ENCODE results near the gene FNDC10. TPM values are rescaled to one million over a fixed set of nuclear protein-coding genes. Genes with fewer than 3 reads are reported as not detected.
A peak's percentile ranks its signal among the peaks of the same experiment; 100 is the strongest.

Gene FNDC10
- total RNA-seq, 4 donors from 2014 or later = 1.5 to 4.6 (median 3.7) TPM

GRCh38 chr1:1627829-1628753, 28.2 kb upstream of the FNDC10 start:
- peak overlapping the region in 1 of 4 donors; percentile 0 for H3K4me3 ChIP-seq
- H3K27me3 ChIP-seq = peaks cover 29% of the 10 kb centered on the region
- peaks cover 6 to 29% (median 27%) of the 10 kb centered on the region in 4 donors for H3K4me1 ChIP-seq
- WGBS, 2 donors (ENCODE audit: low coverage in 1 of 2) = 92% methylated on average over 42 of the region's 53 CpGs; no CpG with 5 or more reads in 1 of the 2 donors
- intact Hi-C loops (cut with DNase I; ENCODE audit: low total_unique reads) (no loop called here), in situ Hi-C loops (cut with MboI; ENCODE audit: low pct_ligation_motif_present in 1 of 4, low pct_unique_long_range_greater_than_20kb in 1 of 4, low sequenced_read_pairs in 3 of 4) (no loop called here)
- no peaks in the 10 kb centered on the region for H3K36me3 ChIP-seq
- no peaks in the 10 kb centered on the region for H3K9me3 ChIP-seq
- peak overlapping the region in 3 of 4 donors; percentile 58 to 85 (median 64) for H3K27ac ChIP-seq
- no peak for DNase-seq
- TF ChIP-seq POLR2A (IDR thresholded peaks at IDR 0.05) (no peak), POLR2AphosphoS5 (IDR thresholded peaks at IDR 0.05) (no peak)

GRCh38 chr1:1627261-1627828, 27.4 kb upstream of the FNDC10 start:
- DNase-seq = peak; percentile 88
- H3K27ac ChIP-seq = peak overlapping the region; percentile 44 to 79 (median 73)
- no peaks in the 10 kb centered on the region for H3K36me3 ChIP-seq
- intact Hi-C loops (cut with DNase I; ENCODE audit: low total_unique reads) = no loop called here
- H3K4me3 ChIP-seq = peak overlapping the region in 1 of 4 donors; percentile 0
- WGBS, 2 donors (ENCODE audit: low coverage in 1 of 2) = 39% methylated on average over 29 of the region's 37 CpGs; no CpG with 5 or more reads in 1 of the 2 donors
- in situ Hi-C loops (cut with MboI; ENCODE audit: low pct_ligation_motif_present in 1 of 4, low pct_unique_long_range_greater_than_20kb in 1 of 4, low sequenced_read_pairs in 3 of 4) = no loop called here
- peaks cover 6 to 29% (median 27%) of the 10 kb centered on the region in 4 donors for H3K4me1 ChIP-seq
- H3K27me3 ChIP-seq = peaks cover 29% of the 10 kb centered on the region
- no peaks in the 10 kb centered on the region for H3K9me3 ChIP-seq
- TF ChIP-seq POLR2AphosphoS5 (IDR thresholded peaks at IDR 0.05) = peak; percentile 38 to 87 (median 82)
- TF ChIP-seq EP300 (IDR thresholded peaks at IDR 0.05; ENCODE audit: low read depth) = no peak
- peak; percentile 69 for TF ChIP-seq POLR2A (IDR thresholded peaks at IDR 0.05)

- H3K27ac ChIP-seq = peak overlapping the region; percentile 44 to 79 (median 73)
- in situ Hi-C loops (cut with MboI; ENCODE audit: low pct_ligation_motif_present in 1 of 4, low pct_unique_long_range_greater_than_20kb in 1 of 4, low sequenced_read_pairs in 3 of 4) = no loop called here
- 93% methylated on average over 41 of the region's 48 CpGs; no CpG with 5 or more reads in 1 of the 2 donors for WGBS, 2 donors (ENCODE audit: low coverage in 1 of 2)
- no peak overlapping the region for H3K4me3 ChIP-seq
- H3K36me3 ChIP-seq = no peaks in the 10 kb centered on the region
- no peaks in the 10 kb centered on the region for H3K9me3 ChIP-seq
- H3K4me1 ChIP-seq = peaks cover 6 to 21% (median 20%) of the 10 kb centered on the region in 4 donors
- H3K27me3 ChIP-seq = peaks cover 20% of the 10 kb centered on the region
- intact Hi-C loops (cut with DNase I; ENCODE audit: low total_unique reads) = no loop called here
- TF ChIP-seq, protein P1, sequence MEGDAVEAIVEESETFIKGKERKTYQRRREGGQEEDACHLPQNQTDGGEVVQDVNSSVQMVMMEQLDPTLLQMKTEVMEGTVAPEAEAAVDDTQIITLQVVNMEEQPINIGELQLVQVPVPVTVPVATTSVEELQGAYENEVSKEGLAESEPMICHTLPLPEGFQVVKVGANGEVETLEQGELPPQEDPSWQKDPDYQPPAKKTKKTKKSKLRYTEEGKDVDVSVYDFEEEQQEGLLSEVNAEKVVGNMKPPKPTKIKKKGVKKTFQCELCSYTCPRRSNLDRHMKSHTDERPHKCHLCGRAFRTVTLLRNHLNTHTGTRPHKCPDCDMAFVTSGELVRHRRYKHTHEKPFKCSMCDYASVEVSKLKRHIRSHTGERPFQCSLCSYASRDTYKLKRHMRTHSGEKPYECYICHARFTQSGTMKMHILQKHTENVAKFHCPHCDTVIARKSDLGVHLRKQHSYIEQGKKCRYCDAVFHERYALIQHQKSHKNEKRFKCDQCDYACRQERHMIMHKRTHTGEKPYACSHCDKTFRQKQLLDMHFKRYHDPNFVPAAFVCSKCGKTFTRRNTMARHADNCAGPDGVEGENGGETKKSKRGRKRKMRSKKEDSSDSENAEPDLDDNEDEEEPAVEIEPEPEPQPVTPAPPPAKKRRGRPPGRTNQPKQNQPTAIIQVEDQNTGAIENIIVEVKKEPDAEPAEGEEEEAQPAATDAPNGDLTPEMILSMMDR (IDR thresholded peaks at IDR 0.05) = no peak
- no peak for TF ChIP-seq POLR2AphosphoS5 (IDR thresholded peaks at IDR 0.05)
- no peak for TF ChIP-seq EP300 (IDR thresholded peaks at IDR 0.05; ENCODE audit: low read depth)
- TF ChIP-seq POLR2A (IDR thresholded peaks at IDR 0.05) = no peak
- no peak for DNase-seq
Observed at GRCh38 chr1:1626207-1627141, 26.5 kb upstream of the FNDC10 start.

- in situ Hi-C loops (cut with MboI; ENCODE audit: low pct_ligation_motif_present in 1 of 4, low pct_unique_long_range_greater_than_20kb in 1 of 4, low sequenced_read_pairs in 3 of 4) = no loop called here
- no peak for DNase-seq
- 97% methylated on average over 8 of the region's 8 CpGs; no CpG with 5 or more reads in 1 of the 2 donors for WGBS, 2 donors (ENCODE audit: low coverage in 1 of 2)
- Histone ChIP-seq H3K4me1 (peaks cover 3 to 16% (median 14%) of the 10 kb centered on the region in 4 donors), H3K36me3 (no peaks in the 10 kb centered on the region), H3K4me3 (no peak overlapping the region), H3K27me3 (peaks cover 13% of the 10 kb centered on the region), H3K27ac (no peak overlapping the region), H3K9me3 (no peaks in the 10 kb centered on the region)
- intact Hi-C loops (cut with DNase I; ENCODE audit: low total_unique reads) = no loop called here
- TF ChIP-seq, protein P1 (IDR thresholded peaks at IDR 0.05) = no peak
Observed at GRCh38 chr1:1625824-1626206, 25.9 kb upstream of the FNDC10 start.
